ENCODE measurements around the gene STAMBP. TPM values are rescaled to one million over a fixed set of nuclear protein-coding genes. Genes with fewer than 3 reads are reported as not detected.

The STAMBP gene
- total and polyA plus RNA-seq, 2 donors (not counting 3 experiments of a cell fraction or from before 2014, with no cell fraction given): 18.0 to 21.3 TPM

GRCh38 chr2:73837847-73838585 is 9.3 kb downstream of the STAMBP start:
- Histone ChIP-seq H3K27ac (ENCODE audit: insufficient read depth, low read depth, low read length) (no peak overlapping the region), H3K9me3 (replicated peaks; ENCODE audit: control insufficient read depth, insufficient read depth, low read length) (no peaks in the 10 kb centered on the region), H3K9me1 (replicated peaks; ENCODE audit: control insufficient read depth, extremely low read depth, insufficient read depth, low read length) (no peaks in the 10 kb centered on the region), H3K79me2 (ENCODE audit: control insufficient read depth, insufficient read depth, low read length) (no peaks in the 10 kb centered on the region), H3K27me3 (ENCODE audit: control insufficient read depth in 2 of 2, insufficient read depth in 2 of 2, low read length in 2 of 2) (no peaks in the 10 kb centered on the region), H3K9ac (replicated peaks; ENCODE audit: extremely low read depth, insufficient read depth, low read length) (no peak overlapping the region), H3K4me2 (ENCODE audit: insufficient read depth, low read length) (no peak overlapping the region), H2AFZ (ENCODE audit: low read depth, low read length) (no peak overlapping the region), H3K4me1 (ENCODE audit: control insufficient read depth, extremely low read depth, insufficient read depth, low read length) (no peaks in the 10 kb centered on the region), H4K20me1 (replicated peaks; ENCODE audit: control insufficient read depth, extremely low read depth, insufficient read depth, low read length) (no peaks in the 10 kb centered on the region), H3K4me3 (replicated peaks in 1 of 3; ENCODE audit: insufficient read depth in 1 of 3, low read depth in 1 of 3, low read length in 3 of 3) (no peak overlapping the region), H3K36me3 (ENCODE audit: control insufficient read depth in 2 of 2, extremely low read depth in 1 of 2, insufficient read depth in 2 of 2, low read length in 2 of 2) (peaks cover 0 to 6% of the 10 kb centered on the region in 2 experiments)
- dilution Hi-C loops (cut with MboI; ENCODE audit: extremely low pct_ligation_motif_present, low sequenced_read_pairs): no loop called here
- intact Hi-C loops (cut with micrococcal nuclease): no loop called here
- ChIA-PET CTCF (interaction anchor here (0.6 to 3.0 kb wide), 4 partner anchors 10 to 87 kb away, joined by 3 to 10 read pairs (median 4); partner anchors contain the start of gene STAMBP), POLR2A (no interaction called here)
- no peak for DNase-seq (ENCODE audit: low read depth, low spot score)
- FAIRE-seq: no peak
- TF ChIP-seq POLR2AphosphoS5 (IDR thresholded peaks at IDR 0.05; ENCODE audit: insufficient read depth, low read depth, low read length): no peak
- TF ChIP-seq, protein P1, sequence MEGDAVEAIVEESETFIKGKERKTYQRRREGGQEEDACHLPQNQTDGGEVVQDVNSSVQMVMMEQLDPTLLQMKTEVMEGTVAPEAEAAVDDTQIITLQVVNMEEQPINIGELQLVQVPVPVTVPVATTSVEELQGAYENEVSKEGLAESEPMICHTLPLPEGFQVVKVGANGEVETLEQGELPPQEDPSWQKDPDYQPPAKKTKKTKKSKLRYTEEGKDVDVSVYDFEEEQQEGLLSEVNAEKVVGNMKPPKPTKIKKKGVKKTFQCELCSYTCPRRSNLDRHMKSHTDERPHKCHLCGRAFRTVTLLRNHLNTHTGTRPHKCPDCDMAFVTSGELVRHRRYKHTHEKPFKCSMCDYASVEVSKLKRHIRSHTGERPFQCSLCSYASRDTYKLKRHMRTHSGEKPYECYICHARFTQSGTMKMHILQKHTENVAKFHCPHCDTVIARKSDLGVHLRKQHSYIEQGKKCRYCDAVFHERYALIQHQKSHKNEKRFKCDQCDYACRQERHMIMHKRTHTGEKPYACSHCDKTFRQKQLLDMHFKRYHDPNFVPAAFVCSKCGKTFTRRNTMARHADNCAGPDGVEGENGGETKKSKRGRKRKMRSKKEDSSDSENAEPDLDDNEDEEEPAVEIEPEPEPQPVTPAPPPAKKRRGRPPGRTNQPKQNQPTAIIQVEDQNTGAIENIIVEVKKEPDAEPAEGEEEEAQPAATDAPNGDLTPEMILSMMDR (IDR thresholded peaks at IDR 0.05; ENCODE audit: extremely low read depth in 1 of 2, insufficient read depth in 1 of 2, low read depth in 1 of 2, low read length in 2 of 2): no peak
- TF ChIP-seq JUN (IDR thresholded peaks at IDR 0.05; ENCODE audit: borderline replicate concordance, insufficient read depth, insufficient read length, low read depth): no peak
- TF ChIP-seq GATA2 (IDR thresholded peaks at IDR 0.05; ENCODE audit: insufficient read depth, insufficient read length, low read depth, low read length): no peak
- TF ChIP-seq, protein P2, sequence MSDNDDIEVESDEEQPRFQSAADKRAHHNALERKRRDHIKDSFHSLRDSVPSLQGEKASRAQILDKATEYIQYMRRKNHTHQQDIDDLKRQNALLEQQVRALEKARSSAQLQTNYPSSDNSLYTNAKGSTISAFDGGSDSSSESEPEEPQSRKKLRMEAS (IDR thresholded peaks at IDR 0.05; ENCODE audit: insufficient read depth, insufficient read length): no peak
- no peak for TF ChIP-seq FOS (IDR thresholded peaks at IDR 0.05; ENCODE audit: borderline replicate concordance, insufficient read depth, low read length)
- no peak for TF ChIP-seq POLR2A (IDR thresholded peaks at IDR 0.05; ENCODE audit: low read depth, low read length)
- no peak for TF ChIP-seq EZH2 (IDR thresholded peaks at IDR 0.05; ENCODE audit: borderline replicate concordance, low read depth, low read length, severe bottlenecking)
- no peak for TF ChIP-seq MYC (IDR thresholded peaks at IDR 0.05; ENCODE audit: low read depth, low read length)
- no TSS peak for BruUV-seq (replicated peaks)
